IMR-90 (cell line): Measurements from ENCODE around the gene CA12. TPM values are rescaled to one million over a fixed set of nuclear protein-coding genes. Genes with fewer than 3 reads are reported as not detected.
A peak's percentile ranks its signal among the peaks of the same experiment; 100 is the strongest.

Source experiments
- ATAC-seq: fragments of 200-7000 bp; cut with Tn5 transposase; 2 replicates; pipeline ENCODE4 v1.9.1; 2020; ENCODE audit warnings: low read depth, mild to moderate bottlenecking, moderate library complexity
- BruUV-seq: library from RNA; stranded (reverse); fragments of 400-500 nt; replicated peaks from 2 replicates; lab custom pipeline; 2021; lab: Mats Ljungman, UMichigan
- CTCF ChIA-PET: fragments of 300-600 bp; formaldehyde crosslinking; extraction: SDS; loops from one replicate; lab custom pipeline; 2021; ENCODE audit warnings: antibody characterized with exemption; lab: Yijun Ruan, JAX
- POLR2A ChIA-PET: fragments of 300-600 bp; sonication (Branson Sonifier 250); formaldehyde crosslinking; loops from one replicate; lab custom pipeline; 2022; ENCODE audit warnings: antibody characterized with exemption; ENCODE audit not compliant: unreplicated experiment; lab: Charles Lee
- DNase-seq: peaks from one replicate; pipeline ENCODE4 v3.0.0; 2013
- H2AFZ ChIP-seq: replicated peaks from 2 replicates; pipeline ENCODE3; 2013; ENCODE audit warnings: low read length, mild to moderate bottlenecking; ENCODE audit not compliant: poor library complexity
- H2AK5ac ChIP-seq: 2 replicates; pipeline ENCODE4 v1.6.1; 2013; ENCODE audit warnings: low read depth, low read length, inconsistent platforms
- H2AK9ac ChIP-seq: replicated peaks from 2 replicates; pipeline ENCODE3; 2013; ENCODE audit warnings: mild to moderate bottlenecking, low read depth, low read length, moderate library complexity; ENCODE audit not compliant: poor library complexity
- H2BK120ac ChIP-seq: 2 replicates; pipeline ENCODE4 v1.6.1; 2013; ENCODE audit warnings: low read depth, low read length, inconsistent platforms
- H2BK15ac ChIP-seq: 3 replicates; pipeline ENCODE4 v1.6.1; 2013; ENCODE audit warnings: low read depth, low read length, inconsistent platforms
- H2BK20ac ChIP-seq: 2 replicates; pipeline ENCODE4 v1.6.1; 2013; ENCODE audit warnings: low read depth, mild to moderate bottlenecking, inconsistent platforms, low read length, moderate library complexity
- H2BK5ac ChIP-seq: 2 replicates; pipeline ENCODE4 v1.6.1; 2013; ENCODE audit warnings: mild to moderate bottlenecking, low read depth, low read length, inconsistent platforms; ENCODE audit not compliant: poor library complexity, severe bottlenecking
- H3K14ac ChIP-seq: replicated peaks from 2 replicates; pipeline ENCODE4 v1.6.1; 2013; ENCODE audit warnings: low read depth, low read length, inconsistent platforms
- H3K18ac ChIP-seq: 2 replicates; pipeline ENCODE4 v1.6.1; 2013; ENCODE audit warnings: low read depth, low read length, control low read depth
- H3K23ac ChIP-seq: 2 replicates; pipeline ENCODE4 v1.6.1; 2013; ENCODE audit warnings: low read depth, low read length, inconsistent platforms
- H3K27ac ChIP-seq: 2 replicates; pipeline ENCODE4 v1.5.1; 2013; ENCODE audit warnings: mild to moderate bottlenecking, control low read depth, low read length; ENCODE audit not compliant: insufficient read depth
- H3K27me3 ChIP-seq: 2 replicates; pipeline ENCODE4 v1.6.1; 2013; ENCODE audit warnings: low read length; ENCODE audit not compliant: control insufficient read depth, insufficient read depth
- H3K36me3 ChIP-seq: 2 replicates; pipeline ENCODE4 v1.6.1; 2013; ENCODE audit warnings: low read length, mixed read lengths; ENCODE audit not compliant: control insufficient read depth, insufficient read depth
- H3K4ac ChIP-seq: 2 replicates; pipeline ENCODE4 v1.6.1; 2013; ENCODE audit warnings: low read depth, low read length, inconsistent platforms
- H3K4me1 ChIP-seq: 2 replicates; pipeline ENCODE4 v1.6.1; 2013; ENCODE audit warnings: low read length, mixed read lengths; ENCODE audit not compliant: control insufficient read depth, insufficient read depth
- H3K4me2 ChIP-seq: 2 replicates; pipeline ENCODE4 v1.6.1; 2013; ENCODE audit warnings: low read depth, mild to moderate bottlenecking, control low read depth, low read length, moderate library complexity
- H3K4me3 ChIP-seq: 2 replicates; pipeline ENCODE4 v1.5.1; 2013; ENCODE audit warnings: low read depth, mild to moderate bottlenecking, control low read depth, low read length, moderate library complexity; ENCODE audit not compliant: insufficient read depth
- H3K56ac ChIP-seq: 2 replicates; pipeline ENCODE4 v1.6.1; 2013; ENCODE audit warnings: low read length, inconsistent platforms; ENCODE audit not compliant: insufficient read depth; ENCODE audit errors: extremely low read depth
- H3K79me1 ChIP-seq, 2 experiments: 2 replicates each; pipeline ENCODE4 v1.6.1; 2013; ENCODE audit warnings: low read length in 2 of 2, inconsistent platforms in 1 of 2, low read depth in 1 of 2
- H3K9ac ChIP-seq: 2 replicates; pipeline ENCODE4 v1.6.1; 2013; ENCODE audit warnings: low read depth, low read length, control low read depth
- H3K9me1 ChIP-seq: 2 replicates; pipeline ENCODE4 v1.6.1; 2013; ENCODE audit warnings: low read length, inconsistent platforms; ENCODE audit not compliant: insufficient read depth
- H3K9me3 ChIP-seq: 2 replicates; pipeline ENCODE4 v1.6.1; 2013; ENCODE audit warnings: low read length; ENCODE audit not compliant: control insufficient read depth, insufficient read depth
- H4K20me1 ChIP-seq: 2 replicates; pipeline ENCODE4 v1.6.1; 2013; ENCODE audit warnings: low read length, inconsistent platforms; ENCODE audit not compliant: insufficient read depth
- H4K5ac ChIP-seq: 2 replicates; pipeline ENCODE4 v1.6.1; 2013; ENCODE audit warnings: mild to moderate bottlenecking, low read depth, low read length, control low read depth
- H4K8ac ChIP-seq, 2 experiments: 2 replicates each; pipeline ENCODE4 v1.6.1; 2013; ENCODE audit warnings: low read depth in 2 of 2, low read length in 2 of 2, control low read depth in 1 of 2, inconsistent platforms in 1 of 2
- H4K91ac ChIP-seq: 2 replicates; pipeline ENCODE4 v1.6.1; 2013; ENCODE audit warnings: low read depth, low read length, inconsistent platforms; ENCODE audit not compliant: insufficient read depth
- BHLHE40 ChIP-seq: fragments of 150-350 bp; IDR thresholded peaks from 2 replicates; pipeline ENCODE4 v1.6.1; 2016; ENCODE audit warnings: mild to moderate bottlenecking, low read depth, low read length
- CHD1 ChIP-seq: IDR thresholded peaks from 2 replicates; pipeline ENCODE4 v1.6.1; 2012; ENCODE audit warnings: low read depth, low read length, improper control_type of control experiment
- FOS ChIP-seq: fragments of 150-350 bp; IDR thresholded peaks from 2 replicates; pipeline ENCODE4 v1.6.1; 2016; ENCODE audit warnings: low read depth, low read length
- MXI1 ChIP-seq: IDR thresholded peaks from 2 replicates; pipeline ENCODE4 v1.6.1; 2012; ENCODE audit warnings: low read depth, mild to moderate bottlenecking, low read length, moderate library complexity, borderline replicate concordance
- RCOR1 ChIP-seq: IDR thresholded peaks from 2 replicates; pipeline ENCODE4 v1.6.1; 2012; ENCODE audit warnings: mild to moderate bottlenecking, low read length, improper control_type of control experiment; ENCODE audit not compliant: insufficient replicate concordance
- WGBS, 2 experiments: methylation state at CpG; one replicate each; pipeline versions ENCODE4 v1.1.5 to v1.1.7; 2013; ENCODE audit warnings: missing lambda C conversion rate in 2 of 2; ENCODE audit not compliant: insufficient read length in 1 of 2; ENCODE audit errors: extremely low coverage in 2 of 2; 5-methylcytosine and 5-hydroxymethylcytosine counted together
- dilution Hi-C: fragments of 300-500 bp; cut with HindIII; formaldehyde crosslinking; loops from one replicate; pipeline ENCODE4 v1.14.3; 2018; ENCODE audit warnings: low sequenced_read_pairs; ENCODE audit not compliant: unreplicated experiment
- in situ Hi-C: fragments of 300-500 bp; cut with MboI; formaldehyde crosslinking; loops from 3 replicates; pipeline ENCODE4 v1.14.3; 2019; ENCODE audit warnings: low sequenced_read_pairs, inconsistent platforms, mixed read lengths
- intact Hi-C: fragments of 100-400 bp; cut with micrococcal nuclease; formaldehyde crosslinking; loops from 2 replicates; pipeline ENCODE4 v1.10.0; 2022
- polyA plus RNA-seq, 3 experiments: library from polyadenylated mRNA; depleted of rRNA; stranded (reverse); fragments of >200 nt; gene quantifications; 2 replicates each; pipeline ENCODE4 v1.2.3, GENCODE V29; 2012; ENCODE audit warnings: low replicate concordance in 1 of 3
- total RNA-seq: library from RNA; depleted of rRNA; stranded (reverse); fragments of >200 nt; gene quantifications from 2 replicates; pipeline ENCODE4 v1.2.3, GENCODE V29; 2012

The CA12 gene
- total and polyA plus RNA-seq, 2 of the 4 experiments (the other 2 are of a cell fraction) = 33.7 to 52.6 TPM

DNA sequence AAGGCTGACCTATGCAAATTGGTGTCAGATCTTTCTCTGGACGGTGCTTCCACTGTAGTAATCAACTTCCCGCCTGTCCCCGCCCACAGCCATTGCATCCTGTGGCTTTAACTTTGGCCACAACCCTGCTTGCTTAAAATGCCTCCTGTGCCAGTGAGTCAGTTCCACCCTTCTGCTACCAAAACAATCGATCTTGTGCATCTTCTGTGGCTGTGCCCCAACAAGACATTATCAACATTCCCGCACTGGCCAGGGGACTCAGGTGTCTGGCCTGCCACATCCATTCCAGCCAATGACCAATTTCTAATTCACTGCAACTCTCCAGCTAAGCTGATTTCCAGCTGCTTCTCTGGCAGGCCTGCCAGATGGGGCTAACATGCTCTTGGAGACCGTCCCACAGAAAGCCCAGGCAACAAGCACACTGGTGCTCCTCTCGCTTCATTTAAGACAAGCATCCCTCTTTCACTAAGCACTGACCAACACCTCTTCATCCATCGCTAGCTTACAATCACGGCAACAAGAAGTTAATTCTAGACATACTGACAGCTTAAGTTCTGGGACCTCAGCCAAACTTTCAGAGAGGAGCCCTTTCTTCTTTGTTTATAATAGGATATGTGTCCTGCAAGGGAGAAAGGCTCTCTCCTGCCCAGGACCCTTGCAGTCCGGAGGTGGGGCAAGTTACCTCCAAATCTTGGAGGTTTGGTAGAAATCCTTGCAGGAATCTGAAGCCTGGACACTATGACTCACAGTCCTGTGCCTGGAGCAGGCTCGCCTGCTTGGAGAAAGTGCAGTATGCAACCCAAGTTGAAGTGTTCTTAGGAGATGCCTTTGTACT, 6.7 kb downstream of the CA12 start:
- intact Hi-C loops = no loop called here
- Histone ChIP-seq H4K91ac (peak overlapping the region; percentile 99; the same call in 1 of the 2 replicates), H3K9me1 (peaks cover 30% of the 10 kb centered on the region), H4K8ac (peak overlapping the region in 1 of 2 experiments; percentile 44; a peak in 2 of 4 replicates), H3K79me1 (peaks cover 11 to 13% of the 10 kb centered on the region in 2 experiments; a peak in 3 of 4 replicates), H3K4me1 (peaks cover 31% of the 10 kb centered on the region), H2BK120ac (peak overlapping the region; percentile 98), H3K36me3 (no peaks in the 10 kb centered on the region), H3K27ac (peak overlapping the region; percentile 42; the same call in 1 of the 2 replicates), H2AK5ac (peak overlapping the region; percentile 98; the same call in 1 of the 2 replicates), H3K4me2 (peak overlapping the region; percentile 31), H3K23ac (peak overlapping the region; percentile 64), H3K9me3 (no peaks in the 10 kb centered on the region), H2BK5ac (peak overlapping the region; percentile 99), H3K27me3 (no peaks in the 10 kb centered on the region), H3K9ac (no peak overlapping the region), H4K20me1 (no peaks in the 10 kb centered on the region), H2AFZ (peak overlapping the region; percentile 37), H2BK15ac (peak overlapping the region; percentile 92; the same call in 2 of the 3 replicates), H3K14ac (peak overlapping the region; percentile 46), H4K5ac (0 out of 2 replicates have a peak overlapping the region, but pooled peaks have one; percentile 13), H2BK20ac (peak overlapping the region; percentile 65), H3K4me3 (no peak overlapping the region), H3K18ac (peak overlapping the region; percentile 58), H2AK9ac (peak overlapping the region; percentile 69), H3K56ac (no peak overlapping the region), H3K4ac (peak overlapping the region; percentile 61)
- BruUV-seq = no TSS peak
- POLR2A ChIA-PET = no interaction called here
- dilution Hi-C loops = no loop called here
- 7% methylated on average over 6 of the region's 11 CpGs; no CpG with 5 or more reads in 1 of the 2 experiments for WGBS, 2 experiments
- TF ChIP-seq BHLHE40 (peak; percentile 29; the same call in 1 of the 2 replicates), FOS (peak; percentile 69; the same call in 1 of the 2 replicates), RCOR1 (peak; percentile 52), CHD1 (no peak), MXI1 (no peak)
- CTCF ChIA-PET = interaction anchor here (0.8 kb wide), 1 partner anchor 32 kb away, joined by 3 read pairs; no protein-coding TSS in a partner anchor
- ATAC-seq = peak; percentile 54
- in situ Hi-C loops = no loop called here
- DNase-seq = peak; percentile 80
